C4-2B (cell line): ENCODE results near the gene ZNF689.

Experiments used
- H3K27ac ChIP-seq: fragments of 450-650 bp; 2 replicates; pipeline ENCODE4 v1.5.1; 2017
- ZFX ChIP-seq: fragments of 450-650 bp; IDR thresholded peaks from 2 replicates; pipeline ENCODE4 v1.6.1; 2017
- TF ChIP-seq, protein P1 (sequence below): fragments of 450-650 bp; conservative IDR thresholded peaks from 2 replicates; pipeline ENCODE4 v1.5.1; 2017; ENCODE audit warnings: mild to moderate bottlenecking

ZNF689 gene

DNA sequence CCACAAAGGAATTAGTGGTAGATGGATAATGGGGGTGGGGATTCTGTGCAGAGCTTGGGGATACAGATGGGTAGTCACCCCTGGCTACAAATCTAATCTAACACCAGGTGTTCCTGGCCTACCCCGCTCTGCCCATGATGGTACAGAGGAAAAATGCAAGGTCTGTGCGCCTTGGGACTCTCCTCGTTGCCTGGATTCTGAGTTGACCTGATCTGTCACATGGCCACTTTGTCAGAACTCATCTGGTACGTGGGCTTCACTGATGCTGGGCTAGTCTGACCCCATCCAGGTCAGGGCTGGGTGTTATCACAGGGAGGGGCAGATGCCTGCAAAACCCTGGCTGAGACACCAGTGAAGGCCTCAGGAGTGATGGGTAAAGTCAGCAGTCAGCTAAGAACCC is 57.2 kb downstream of the ZNF689 start:
- TF ChIP-seq, protein P1, sequence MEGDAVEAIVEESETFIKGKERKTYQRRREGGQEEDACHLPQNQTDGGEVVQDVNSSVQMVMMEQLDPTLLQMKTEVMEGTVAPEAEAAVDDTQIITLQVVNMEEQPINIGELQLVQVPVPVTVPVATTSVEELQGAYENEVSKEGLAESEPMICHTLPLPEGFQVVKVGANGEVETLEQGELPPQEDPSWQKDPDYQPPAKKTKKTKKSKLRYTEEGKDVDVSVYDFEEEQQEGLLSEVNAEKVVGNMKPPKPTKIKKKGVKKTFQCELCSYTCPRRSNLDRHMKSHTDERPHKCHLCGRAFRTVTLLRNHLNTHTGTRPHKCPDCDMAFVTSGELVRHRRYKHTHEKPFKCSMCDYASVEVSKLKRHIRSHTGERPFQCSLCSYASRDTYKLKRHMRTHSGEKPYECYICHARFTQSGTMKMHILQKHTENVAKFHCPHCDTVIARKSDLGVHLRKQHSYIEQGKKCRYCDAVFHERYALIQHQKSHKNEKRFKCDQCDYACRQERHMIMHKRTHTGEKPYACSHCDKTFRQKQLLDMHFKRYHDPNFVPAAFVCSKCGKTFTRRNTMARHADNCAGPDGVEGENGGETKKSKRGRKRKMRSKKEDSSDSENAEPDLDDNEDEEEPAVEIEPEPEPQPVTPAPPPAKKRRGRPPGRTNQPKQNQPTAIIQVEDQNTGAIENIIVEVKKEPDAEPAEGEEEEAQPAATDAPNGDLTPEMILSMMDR = no peak
- no peak for TF ChIP-seq ZFX
- no peak overlapping the region for H3K27ac ChIP-seq
